ENCODE measurements around the gene HEMGN.

DNA sequence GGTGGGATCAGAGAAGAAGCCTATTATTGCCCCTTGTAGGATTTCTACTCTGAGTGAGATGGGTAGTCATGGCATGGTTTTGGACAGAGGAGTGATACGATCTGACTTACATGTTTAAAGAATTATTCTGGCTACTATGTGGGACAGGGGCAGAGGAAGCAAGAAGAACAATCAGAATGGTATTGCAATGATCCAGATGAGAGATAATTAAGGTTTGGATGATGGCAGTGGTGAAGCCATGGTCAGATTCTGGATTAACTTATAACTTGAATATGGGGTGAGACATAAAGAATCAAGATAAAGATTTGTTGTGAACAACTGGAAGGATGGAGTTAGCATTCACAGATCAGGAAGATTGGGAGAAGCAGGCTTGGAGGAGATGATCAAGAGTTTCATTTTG lies 3.4 kb upstream of the HEMGN start:
- no peak for TF ChIP-seq BHLHE40 (IDR thresholded peaks at IDR 0.05; ENCODE audit: borderline replicate concordance)
- no peak for TF ChIP-seq FOXK2 (IDR thresholded peaks at IDR 0.05)
- TF ChIP-seq ELF4 (IDR thresholded peaks at IDR 0.05): no peak
- no peak for TF ChIP-seq PKNOX1 (IDR thresholded peaks at IDR 0.05)
- no peak for TF ChIP-seq SP1 (IDR thresholded peaks at IDR 0.05)

All from HEK293T (cell line).